NK-92 (cell line): ENCODE measurements around the gene OR10C1.

Experiments
- DNase-seq: peaks from one replicate; lab custom pipeline; 2025; ENCODE audit not compliant: unreplicated experiment; lab: John Stamatoyannopoulos, UW

OR10C1 gene

DNA sequence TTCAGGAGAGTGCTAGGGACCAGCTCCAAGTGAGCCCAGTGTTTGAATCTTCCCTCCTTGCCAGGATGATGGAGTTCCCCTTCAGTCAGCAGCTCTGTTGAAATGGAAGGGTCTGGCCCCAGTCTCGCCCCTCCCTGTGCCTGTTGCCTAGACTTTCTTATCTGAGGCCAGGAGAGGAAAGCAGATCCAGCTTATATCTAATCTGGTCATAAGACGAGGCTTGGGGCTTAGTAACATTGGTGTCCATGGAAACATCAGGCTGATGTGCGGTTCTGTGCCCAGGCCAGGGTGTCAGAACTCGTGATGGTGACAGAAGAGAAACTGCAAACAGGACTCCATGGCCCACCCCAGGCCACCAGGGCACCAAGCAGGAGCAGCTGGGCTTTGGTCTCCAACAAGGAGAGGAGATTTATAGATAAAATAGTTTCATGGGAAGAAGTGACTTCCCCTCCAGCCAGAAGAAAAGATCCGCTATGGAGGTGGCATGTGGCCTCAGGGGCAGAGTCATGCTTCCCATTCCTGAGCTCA lies 38.9 kb downstream of the OR10C1 start:
- no peak for DNase-seq

DNA sequence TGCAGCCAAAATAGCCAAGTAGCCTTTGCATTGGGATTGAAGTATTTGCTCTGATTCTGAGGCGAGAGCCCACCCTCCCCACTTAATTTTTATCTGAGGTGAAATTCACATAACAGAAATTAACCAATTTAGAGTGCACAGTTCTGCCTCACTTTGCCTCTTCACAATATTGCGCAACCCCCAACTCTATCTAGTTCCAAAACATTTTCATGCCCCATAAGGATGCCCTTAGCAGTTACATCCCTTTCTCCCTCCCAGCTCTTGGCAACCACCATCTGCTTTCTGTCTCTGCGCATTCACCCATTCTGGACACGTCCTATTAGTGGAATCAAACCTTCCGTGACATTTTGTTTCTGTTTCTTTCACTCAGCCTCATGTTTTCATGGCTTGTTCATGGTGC lies 39.6 kb downstream of the OR10C1 start:
- no peak for DNase-seq

DNA sequence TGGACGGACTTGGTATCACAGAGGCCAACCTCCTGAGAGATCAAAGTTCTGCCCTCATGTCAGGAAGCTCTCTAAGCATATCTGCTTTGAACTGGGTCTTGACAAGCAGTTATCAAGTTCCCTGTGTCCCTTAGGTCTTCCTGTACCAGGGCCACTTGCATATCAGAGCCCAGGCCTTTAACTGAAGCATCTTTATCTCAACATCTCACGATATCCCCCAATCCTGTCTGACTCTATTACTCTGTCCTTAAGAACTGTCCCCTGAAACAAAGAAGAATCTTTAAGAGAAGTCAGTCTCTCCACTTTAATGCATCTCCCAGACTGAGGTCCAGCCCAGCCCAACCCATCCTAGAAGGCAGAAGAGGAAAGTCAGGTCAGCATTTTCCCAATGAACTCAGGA lies 40.5 kb downstream of the OR10C1 start:
- DNase-seq, result no peak

DNA sequence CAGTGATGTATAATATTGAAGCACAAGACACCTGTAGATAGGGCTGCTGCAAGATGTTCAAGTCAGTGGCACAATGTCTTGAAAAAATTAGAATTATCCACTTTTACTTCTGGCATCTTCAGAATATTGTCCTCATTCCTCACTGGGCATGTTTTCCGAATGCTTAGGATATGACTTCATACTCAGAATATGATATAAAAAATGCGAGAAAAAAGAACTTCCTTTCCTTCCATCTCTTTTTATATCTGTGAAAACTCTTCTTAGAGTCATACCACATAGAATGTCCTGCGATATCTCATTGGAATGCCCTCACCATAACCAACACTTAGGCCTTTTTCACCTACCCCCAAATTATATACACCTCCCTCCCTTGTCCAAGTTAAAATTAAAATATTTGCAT lies 44.1 kb downstream of the OR10C1 start:
- no peak for DNase-seq

DNA sequence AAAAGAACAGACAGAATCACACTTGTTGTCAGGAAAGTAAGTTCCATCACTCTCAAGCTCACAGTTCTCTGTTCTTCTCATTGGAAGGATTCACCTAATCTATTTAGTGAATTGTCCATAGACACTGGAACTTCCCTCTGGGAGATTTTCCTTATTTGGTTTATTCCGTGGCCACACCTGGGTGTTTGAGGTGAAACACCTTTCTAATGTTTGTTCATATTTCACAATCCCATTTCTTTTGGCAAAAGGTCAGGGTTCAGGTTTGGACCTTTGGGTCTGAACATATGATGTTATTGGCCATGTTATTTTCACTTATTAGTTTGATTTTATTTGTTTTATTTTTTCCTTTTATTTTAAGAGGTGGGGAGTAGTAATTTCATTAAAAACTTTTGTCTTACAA lies 44.6 kb downstream of the OR10C1 start:
- DNase-seq, result no peak

DNA sequence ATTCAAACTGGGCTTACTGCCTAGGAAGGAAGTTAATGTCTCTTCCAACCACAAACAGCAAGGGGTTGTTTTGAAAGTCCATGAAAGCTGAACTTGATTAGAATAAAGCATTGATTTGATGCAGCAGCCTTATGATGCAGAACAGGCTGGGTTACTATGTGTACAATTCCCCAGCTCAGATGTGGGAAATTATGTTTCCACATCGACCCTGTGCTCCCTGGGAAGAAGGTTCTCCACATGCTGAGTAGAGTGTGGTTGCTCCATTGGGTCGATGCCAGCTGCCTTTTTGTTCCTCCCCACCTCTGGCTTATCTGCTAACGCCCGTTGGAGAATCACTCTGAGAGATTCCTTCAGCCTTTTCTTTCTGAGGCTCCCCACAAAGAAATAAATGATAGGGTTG lies 47.5 kb downstream of the OR10C1 start:
- DNase-seq, result no peak

DNA sequence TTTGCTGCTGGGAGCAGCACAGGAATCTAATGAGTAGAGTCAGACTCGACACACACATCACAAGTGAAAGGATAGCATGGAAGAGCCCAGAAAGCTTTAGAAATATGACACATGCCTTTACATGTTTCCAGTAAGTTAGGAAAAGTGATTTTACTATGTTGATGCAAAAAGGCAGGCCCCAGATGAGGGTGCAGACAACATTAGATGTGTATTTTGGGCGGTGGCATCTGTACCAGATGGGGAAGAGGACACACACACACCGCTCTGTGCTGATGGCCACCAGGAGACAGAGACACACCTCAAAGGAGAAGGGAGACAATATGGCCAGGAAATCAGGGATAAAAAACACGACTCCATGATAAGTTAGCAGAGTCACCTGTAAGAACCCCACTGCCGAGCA lies 48.0 kb downstream of the OR10C1 start:
- DNase-seq, result no peak

DNA sequence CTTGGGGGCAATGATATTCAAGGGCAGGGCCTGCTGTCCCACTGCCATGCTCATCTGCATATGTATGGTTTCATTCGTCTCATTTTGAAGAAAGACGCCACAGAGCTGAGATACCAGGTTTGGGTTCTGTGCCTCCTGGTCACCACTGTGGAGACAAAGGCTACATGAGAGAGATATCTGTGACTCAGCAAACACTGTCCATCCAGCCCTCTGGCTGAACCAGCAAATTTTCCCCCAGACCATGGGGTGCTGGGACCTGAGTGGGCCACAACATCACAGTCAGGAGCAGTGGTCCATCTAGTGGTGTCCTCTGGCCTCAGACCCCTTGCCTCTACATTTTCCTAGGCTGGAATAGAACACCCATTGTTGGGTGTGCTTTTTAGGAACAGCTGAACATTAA lies 48.6 kb downstream of the OR10C1 start, which contains the start of gene MAS1L:
Gene MAS1L (minus strand): TSS at position 297 of the 400 bp plus-strand sequence. CDS start 54 bp downstream, at position 243.
- DNase-seq, result no peak

DNA sequence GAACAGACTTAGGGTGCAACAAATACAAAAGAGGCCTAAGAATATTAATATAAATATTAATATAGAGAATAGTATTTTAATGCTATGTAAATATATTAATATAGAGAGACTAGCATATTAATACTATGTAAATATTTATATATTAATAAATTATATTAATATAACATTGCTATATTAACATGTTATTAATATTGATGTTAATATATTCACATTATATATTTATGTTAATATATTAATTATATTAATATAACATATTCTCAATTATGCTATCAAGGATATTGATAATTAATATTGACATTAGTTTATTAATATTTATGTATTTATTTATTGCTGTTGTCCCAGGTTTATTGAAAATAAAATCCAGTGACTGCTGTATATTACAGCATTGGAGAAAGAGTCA lies 49.8 kb downstream of the OR10C1 start:
- DNase-seq, result no peak

DNA sequence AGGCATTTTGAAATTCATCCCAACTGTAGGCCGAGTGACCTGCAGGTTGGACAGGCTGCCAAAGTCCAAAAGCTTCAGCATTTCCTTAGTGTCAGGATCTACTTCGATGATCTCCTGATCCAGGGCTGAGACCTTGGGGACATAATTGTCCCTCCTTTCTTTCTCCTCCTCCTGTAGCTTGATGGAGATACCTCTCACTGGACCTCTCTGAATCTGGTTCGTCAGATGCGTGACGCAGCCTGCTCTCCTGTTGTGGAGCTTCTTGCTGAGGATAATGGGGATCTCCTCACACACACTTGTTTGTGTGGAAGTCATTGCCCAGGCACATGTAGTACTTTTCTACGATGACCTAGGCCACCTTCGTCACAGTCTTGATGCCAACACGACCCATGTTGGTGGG lies 50.2 kb downstream of the OR10C1 start:
- no peak for DNase-seq

DNA sequence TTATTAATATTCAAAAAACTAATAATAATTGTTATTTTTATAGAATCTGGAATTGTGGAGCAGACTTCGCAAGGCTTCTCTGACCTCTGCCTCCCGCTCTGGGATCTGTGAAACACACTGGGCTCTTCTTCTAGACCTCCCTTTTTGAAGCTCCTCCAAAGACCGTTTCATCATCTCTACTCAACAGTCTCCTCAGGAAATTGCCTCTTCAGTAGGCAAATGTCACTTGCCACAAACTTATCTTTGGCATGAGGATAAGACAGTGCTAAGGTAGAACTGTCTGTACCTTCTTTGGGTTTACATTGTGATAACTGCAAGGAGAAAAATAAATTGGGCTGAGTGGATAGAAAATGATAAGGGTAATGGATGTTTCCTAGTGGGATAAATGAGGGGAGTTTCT lies 50.9 kb downstream of the OR10C1 start:
- no peak for DNase-seq

DNA sequence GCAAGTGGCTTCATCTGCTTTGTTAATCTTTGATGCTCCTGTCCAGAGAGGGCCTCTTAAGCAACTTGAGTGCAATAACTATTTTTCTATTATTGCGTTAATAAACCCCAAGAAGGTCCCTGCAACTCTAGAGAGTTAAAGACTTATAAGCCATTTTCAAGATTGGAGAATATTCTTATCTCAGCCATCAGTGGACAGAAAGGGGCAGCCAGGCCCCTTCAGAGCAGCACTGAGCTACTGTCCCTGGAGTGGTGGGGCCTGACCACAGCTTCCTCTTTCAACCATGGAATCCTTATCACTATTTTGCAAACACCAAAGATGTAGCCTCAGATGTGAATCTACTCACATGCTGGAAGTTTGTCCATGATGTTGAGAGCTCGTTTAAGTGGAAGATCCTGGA lies 51.4 kb downstream of the OR10C1 start:
- no peak for DNase-seq
